Activated CD4-positive, alpha-beta T cell treated with anti-CD3 and anti-CD28 coated beads, Interleukin-2, amount 50 U/mL, for 16 hours (primary cell): ENCODE measurements around the gene PLD5.
"Not testable (repeated sequence)": the region's sequence is repeated elsewhere in the genome, so short reads cannot be mapped to it uniquely, and the experiment has no call there.

Experiments
- DNase-seq: peaks from one replicate; pipeline ENCODE4 v3.0.0-alpha.2; 2020

The PLD5 gene

GRCh38 chr1:242206994-242207393 lies 317.5 kb downstream of the PLD5 start:
- DNase-seq, result no peak

- no peak for DNase-seq
Observed at GRCh38 chr1:242205622-242206489, 318.6 kb downstream of the PLD5 start.

GRCh38 chr1:242203262-242203661 lies 321.2 kb downstream of the PLD5 start:
- DNase-seq, result no peak

- DNase-seq, result no peak
Observed at GRCh38 chr1:242201090-242201489, 323.4 kb downstream of the PLD5 start.

GRCh38 chr1:242199776-242200458 lies 324.6 kb downstream of the PLD5 start:
- no peak for DNase-seq

GRCh38 chr1:242197907-242198820 lies 326.3 kb downstream of the PLD5 start:
- no peak for DNase-seq

- DNase-seq, result no peak
Observed at GRCh38 chr1:242196914-242197313, 327.6 kb downstream of the PLD5 start.

GRCh38 chr1:242196101-242196500 lies 328.4 kb downstream of the PLD5 start:
- DNase-seq, result no peak

- no peak for DNase-seq
Observed at GRCh38 chr1:242189591-242189990, 334.9 kb downstream of the PLD5 start.

- no peak for DNase-seq
Observed at GRCh38 chr1:242187816-242188215, 336.7 kb downstream of the PLD5 start.

GRCh38 chr1:242187171-242187570 lies 337.3 kb downstream of the PLD5 start:
- DNase-seq, result no peak

- no peak for DNase-seq
Observed at GRCh38 chr1:242185731-242186130, 338.8 kb downstream of the PLD5 start.

GRCh38 chr1:242184955-242185354 lies 339.5 kb downstream of the PLD5 start:
- DNase-seq, result no peak

GRCh38 chr1:242179767-242180166 lies 344.7 kb downstream of the PLD5 start:
- not testable (repeated sequence) for DNase-seq

- DNase-seq, result no peak
Observed at GRCh38 chr1:242178924-242179708, 345.4 kb downstream of the PLD5 start.

GRCh38 chr1:242178436-242178835 lies 346.1 kb downstream of the PLD5 start:
- no peak for DNase-seq

- no peak for DNase-seq
Observed at GRCh38 chr1:242162140-242162539, 362.4 kb downstream of the PLD5 start.

GRCh38 chr1:242147096-242147976 lies 377.2 kb downstream of the PLD5 start:
- DNase-seq, result no peak

GRCh38 chr1:242146652-242147051 lies 377.8 kb downstream of the PLD5 start:
- no peak for DNase-seq

- DNase-seq, result no peak
Observed at GRCh38 chr1:242140836-242141235, 383.7 kb downstream of the PLD5 start.

- DNase-seq, result no peak
Observed at GRCh38 chr1:242139986-242140385, 384.5 kb downstream of the PLD5 start.
